GM21526 (cell line): ENCODE data around the gene LSAMP.

Experiments
- ATAC-seq: cut with Tn5 transposase; IDR thresholded peaks from one replicate; pipeline ENCODE4 v1.9.1; 2021; ENCODE audit warnings: moderate library complexity; ENCODE audit not compliant: unreplicated experiment, low FRiP score

LSAMP gene

GRCh38 chr3:116374901-116375300, 70.4 kb downstream of the LSAMP start:
- no peak for ATAC-seq

- no peak for ATAC-seq
These were observed 77.4 kb downstream of the LSAMP start for GRCh38 chr3:116367761-116368395.

DNA sequence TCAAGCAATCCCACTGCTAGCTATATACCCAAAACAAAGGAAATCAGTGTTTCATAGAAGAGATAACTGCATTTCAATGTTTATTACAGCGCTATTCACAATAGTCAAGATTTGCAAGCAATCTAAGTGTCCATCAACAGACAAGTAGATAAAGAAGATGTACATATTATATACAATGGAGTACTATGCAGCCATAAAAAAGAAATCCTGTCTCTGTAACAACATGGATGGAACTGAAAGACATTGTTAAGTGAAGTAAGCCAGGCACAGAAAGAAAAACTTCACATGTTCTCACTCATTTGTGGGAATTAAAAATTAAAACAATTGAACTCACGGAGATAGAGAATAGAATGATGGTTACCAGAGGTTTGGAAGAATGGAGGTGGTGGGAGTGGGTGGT, 89.2 kb downstream of the LSAMP start:
- no peak for ATAC-seq

DNA sequence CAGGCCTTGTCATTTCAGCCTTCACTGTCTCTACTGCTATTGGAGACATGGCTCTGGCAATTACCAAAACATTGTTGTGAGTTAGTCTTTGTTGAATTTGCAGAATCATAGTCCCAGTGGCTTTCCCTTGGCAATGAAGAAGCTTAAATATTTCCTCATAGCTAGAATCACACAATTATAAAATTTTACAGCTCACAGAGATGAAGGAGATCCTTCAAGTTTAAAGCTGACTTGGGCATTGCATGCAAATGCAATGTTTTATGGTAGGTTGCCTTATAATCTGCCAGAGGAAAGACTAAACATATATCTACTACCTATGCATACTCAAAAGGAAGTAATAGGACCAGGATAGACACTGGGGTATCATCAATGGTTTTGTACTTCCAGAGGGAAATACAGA, 90.9 kb downstream of the LSAMP start:
- no peak for ATAC-seq

- ATAC-seq = no peak
These were observed 95.1 kb downstream of the LSAMP start for GRCh38 chr3:116350119-116350733.

- ATAC-seq = no peak
These were observed 97.1 kb downstream of the LSAMP start for GRCh38 chr3:116348216-116348615.

DNA sequence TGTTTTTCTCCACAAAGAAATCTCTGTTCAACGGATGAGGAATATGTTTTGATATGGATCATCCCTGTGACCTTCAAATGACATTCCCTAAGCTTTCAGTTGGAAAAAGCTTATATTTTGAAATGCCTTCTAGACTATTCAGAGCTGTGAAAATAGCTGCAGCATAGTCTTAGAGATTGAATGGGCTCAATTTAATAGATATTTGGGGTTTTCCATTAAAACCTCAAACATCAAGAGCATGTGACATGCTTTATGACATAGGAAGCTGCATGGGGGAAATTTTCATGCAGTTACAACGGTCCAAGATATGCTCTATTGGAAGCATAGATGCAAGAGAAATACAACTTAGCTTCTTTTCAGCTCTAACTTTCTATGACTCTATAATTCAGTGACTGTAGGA, 102.8 kb downstream of the LSAMP start:
- ATAC-seq = no peak

GRCh38 chr3:116341899-116342298, 103.4 kb downstream of the LSAMP start:
- ATAC-seq = no peak

- ATAC-seq = no peak
These were observed 103.9 kb downstream of the LSAMP start for GRCh38 chr3:116341381-116341780.

GRCh38 chr3:116340680-116341216, 104.5 kb downstream of the LSAMP start:
- ATAC-seq = no peak

- no peak for ATAC-seq
These were observed 105.8 kb downstream of the LSAMP start for GRCh38 chr3:116339441-116340028.

DNA sequence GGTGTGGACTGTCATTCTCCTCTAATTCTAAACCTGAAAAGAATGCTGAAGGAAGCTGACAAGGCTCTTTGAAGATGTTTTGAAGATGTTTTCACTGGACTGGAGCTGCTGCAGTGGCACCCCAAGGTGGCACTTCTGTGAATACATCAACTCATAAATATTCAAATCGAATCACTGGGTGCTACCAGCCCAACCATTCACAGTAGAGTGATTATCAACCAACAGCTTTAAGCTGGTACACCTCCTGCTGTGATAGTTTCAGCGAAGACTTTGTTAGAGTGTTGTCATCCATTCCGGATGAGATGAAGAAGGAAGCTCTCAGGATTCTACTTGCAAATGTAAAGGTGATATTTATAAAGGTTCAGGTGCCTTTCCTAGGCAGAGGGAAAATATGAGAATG, 106.6 kb downstream of the LSAMP start:
- ATAC-seq = no peak

- no peak for ATAC-seq
These were observed 108.1 kb downstream of the LSAMP start for GRCh38 chr3:116337229-116337628.

GRCh38 chr3:116331380-116331779, 113.9 kb downstream of the LSAMP start:
- ATAC-seq = no peak

GRCh38 chr3:116322750-116323375, 122.4 kb downstream of the LSAMP start:
- no peak for ATAC-seq

DNA sequence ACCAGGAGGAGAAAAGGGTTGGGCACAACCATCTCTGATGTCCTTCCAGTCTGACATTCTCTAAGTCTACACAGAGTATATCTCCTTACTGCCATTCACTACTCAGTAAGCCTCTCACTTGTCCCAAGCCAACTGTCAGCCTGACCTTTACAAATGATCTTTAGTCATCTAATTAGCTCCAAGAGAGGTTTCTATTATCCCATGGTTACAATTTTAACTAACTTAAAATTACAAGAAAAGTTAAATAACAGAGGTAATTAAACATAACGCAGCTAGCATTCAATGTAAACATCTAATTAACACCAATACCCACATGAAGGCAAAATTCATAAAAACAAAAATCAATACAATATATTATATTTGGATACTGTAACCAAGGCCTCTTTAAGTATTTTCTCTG, 126.9 kb downstream of the LSAMP start:
- no peak for ATAC-seq

DNA sequence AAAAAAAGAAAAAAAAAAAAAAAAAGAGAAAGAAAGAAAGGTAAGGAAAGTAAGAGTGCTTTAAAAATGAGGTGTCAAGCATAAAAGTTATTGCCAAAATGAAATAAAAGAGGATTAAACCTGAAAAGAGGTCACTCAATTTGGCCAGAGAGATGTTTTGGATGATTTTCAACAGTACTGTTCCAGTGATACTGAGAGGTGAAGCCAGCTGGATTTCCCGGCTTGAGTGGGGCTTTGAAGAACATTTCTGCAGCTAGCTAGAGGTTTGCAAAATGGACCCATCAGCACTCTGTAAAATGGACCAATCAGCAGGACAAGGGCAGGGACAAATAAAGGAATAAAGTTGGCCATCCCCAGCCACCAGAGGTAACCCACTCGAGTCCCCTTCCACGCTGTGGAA, 128.5 kb downstream of the LSAMP start:
- ATAC-seq = no peak

GRCh38 chr3:116314476-116314875, 130.8 kb downstream of the LSAMP start:
- ATAC-seq = no peak

GRCh38 chr3:116306720-116307119, 138.6 kb downstream of the LSAMP start:
- ATAC-seq = no peak

- no peak for ATAC-seq
These were observed 139.1 kb downstream of the LSAMP start for GRCh38 chr3:116306149-116306548.

DNA sequence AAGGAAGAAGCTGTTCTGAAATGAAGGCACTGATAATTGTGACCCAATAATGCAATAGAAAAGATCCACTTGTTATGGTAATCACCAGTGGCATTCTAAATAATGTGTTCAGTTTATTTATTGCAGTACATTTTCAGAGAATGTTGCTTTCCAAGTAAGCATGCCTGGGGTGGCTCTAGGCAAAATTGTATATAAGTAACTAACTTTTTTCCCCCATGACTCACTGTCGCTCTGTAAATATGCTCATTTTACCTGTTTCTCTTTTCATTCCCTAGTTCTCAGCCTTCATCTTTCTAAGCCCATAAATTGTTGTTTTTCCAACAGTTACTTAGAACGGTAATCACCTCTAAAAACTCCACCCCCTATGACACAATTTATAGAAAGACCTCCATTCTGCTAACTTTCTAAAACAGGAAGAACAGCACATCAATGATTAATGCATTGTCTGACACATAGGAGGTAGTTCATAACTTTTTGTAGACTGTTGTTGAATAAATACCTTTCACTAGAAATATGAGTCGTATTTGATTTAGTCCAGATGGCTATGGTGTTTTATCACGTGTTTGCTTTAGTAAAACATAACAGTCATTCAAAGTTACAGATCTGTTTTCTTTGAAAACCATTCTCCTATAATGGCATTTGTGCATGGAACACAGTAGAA, 143.1 kb downstream of the LSAMP start:
- ATAC-seq = no peak
